ENCODE data around the gene CUBN. TPM values are rescaled to one million over a fixed set of nuclear protein-coding genes. Genes with fewer than 3 reads are reported as not detected.
A peak's percentile ranks its signal among the peaks of the same experiment; 100 is the strongest.

CUBN gene
- total and polyA plus RNA-seq, 9 of the 15 experiments (the other 6 are each of a cell fraction or from before 2014, with no cell fraction given), result 0.04 to 0.33 (median 0.09) TPM

DNA sequence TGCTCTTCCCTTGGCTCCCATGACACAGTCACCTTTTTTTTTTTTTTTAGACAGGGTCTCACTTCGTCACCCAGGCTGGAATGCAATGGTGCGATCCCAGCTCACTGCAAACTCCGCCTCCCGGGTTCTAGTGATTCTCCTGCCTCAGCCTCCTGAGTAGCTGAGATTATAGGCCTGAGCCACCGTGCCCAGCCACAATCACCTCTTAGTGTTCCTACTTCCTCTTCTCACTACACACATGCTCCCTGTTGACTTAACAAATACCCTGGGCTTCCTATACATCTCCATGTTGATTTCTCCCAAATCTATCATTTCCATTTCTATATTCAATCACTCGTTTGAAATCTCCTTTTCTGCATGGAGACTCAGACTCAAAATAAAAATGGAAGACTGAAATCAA lies 91.7 kb downstream of the CUBN start:
- WGBS (ENCODE audit: insufficient coverage, low coverage, missing lambda C conversion rate), result 37% methylated on average over 6 of the region's 6 CpGs
- Histone ChIP-seq H3K4me1 (replicated peaks in 1 of 2; ENCODE audit: control insufficient read depth in 2 of 2, insufficient read depth in 2 of 2, low read length in 2 of 2) (no peaks in the 10 kb centered on the region), H3K4me2 (ENCODE audit: insufficient read depth, low read length) (no peak overlapping the region), H3K27me3 (ENCODE audit: control insufficient read depth in 2 of 2, insufficient read depth in 2 of 2, low read length in 2 of 2) (no peaks in the 10 kb centered on the region), H3K36me3 (ENCODE audit: control insufficient read depth, insufficient read depth, low read length) (no peaks in the 10 kb centered on the region), H3K27ac (ENCODE audit: extremely low read depth, low read depth, low read length) (no peak overlapping the region), H3K79me2 (ENCODE audit: control insufficient read depth, insufficient read depth, low read length) (no peaks in the 10 kb centered on the region), H4K20me1 (replicated peaks; ENCODE audit: control insufficient read depth, insufficient read depth, low read length) (no peaks in the 10 kb centered on the region), H3K4me3 (no peak overlapping the region), H3K9me3 (replicated peaks; ENCODE audit: control insufficient read depth, insufficient read depth, low read depth, low read length) (no peaks in the 10 kb centered on the region), H2AFZ (ENCODE audit: low read depth, low read length) (peak overlapping the region; percentile 63), H3K9me1 (ENCODE audit: control insufficient read depth, insufficient read depth, low read length) (no peaks in the 10 kb centered on the region), H3K9ac (ENCODE audit: insufficient read depth in 1 of 2, low read depth in 2 of 2, low read length in 2 of 2) (no peak overlapping the region)
- peak; percentile 61 for ATAC-seq
- no peak for TF ChIP-seq PTRF (tag; IDR thresholded peaks at IDR 0.05)
- peak; percentile 34; the same call in 1 of the 2 replicates for TF ChIP-seq SPI1 (IDR thresholded peaks at IDR 0.05; ENCODE audit: borderline replicate concordance, low read depth, low read length)
- TF ChIP-seq NUFIP1 (IDR thresholded peaks at IDR 0.05; ENCODE audit: partially characterized antibody), result no peak
- no peak for TF ChIP-seq POU5F1 (IDR thresholded peaks at IDR 0.05; ENCODE audit: borderline replicate concordance, low read depth, low read length, partially characterized antibody)
- TF ChIP-seq, protein P1, sequence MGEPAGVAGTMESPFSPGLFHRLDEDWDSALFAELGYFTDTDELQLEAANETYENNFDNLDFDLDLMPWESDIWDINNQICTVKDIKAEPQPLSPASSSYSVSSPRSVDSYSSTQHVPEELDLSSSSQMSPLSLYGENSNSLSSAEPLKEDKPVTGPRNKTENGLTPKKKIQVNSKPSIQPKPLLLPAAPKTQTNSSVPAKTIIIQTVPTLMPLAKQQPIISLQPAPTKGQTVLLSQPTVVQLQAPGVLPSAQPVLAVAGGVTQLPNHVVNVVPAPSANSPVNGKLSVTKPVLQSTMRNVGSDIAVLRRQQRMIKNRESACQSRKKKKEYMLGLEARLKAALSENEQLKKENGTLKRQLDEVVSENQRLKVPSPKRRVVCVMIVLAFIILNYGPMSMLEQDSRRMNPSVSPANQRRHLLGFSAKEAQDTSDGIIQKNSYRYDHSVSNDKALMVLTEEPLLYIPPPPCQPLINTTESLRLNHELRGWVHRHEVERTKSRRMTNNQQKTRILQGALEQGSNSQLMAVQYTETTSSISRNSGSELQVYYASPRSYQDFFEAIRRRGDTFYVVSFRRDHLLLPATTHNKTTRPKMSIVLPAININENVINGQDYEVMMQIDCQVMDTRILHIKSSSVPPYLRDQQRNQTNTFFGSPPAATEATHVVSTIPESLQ (CRISPR knock-in tag; IDR thresholded peaks at IDR 0.05), result no peak
- no peak for TF ChIP-seq HMG20B (CRISPR knock-in tag; IDR thresholded peaks at IDR 0.05)
- no peak for TF ChIP-seq SMC3 (conservative IDR thresholded peaks at IDR 0.05; ENCODE audit: insufficient read depth, low read depth, low read length)
- TF ChIP-seq FOXA3 (CRISPR knock-in tag; conservative IDR thresholded peaks at IDR 0.05 in 1 of 2, IDR thresholded peaks at IDR 0.05 in 1 of 2), result peak in 1 of 2 experiments; percentile 54; a peak in 2 of 4 replicates
- ChIA-PET POLR2A (interaction anchor here (1.6 kb wide), 1 partner anchor 27 kb away, joined by 3 read pairs; no protein-coding TSS in a partner anchor), CTCF (ENCODE audit: low intra/inter-chr PET ratio) (no interaction called here)
- in situ Hi-C loops (cut with MboI) (no loop called here), intact Hi-C loops (cut with micrococcal nuclease) (no loop called here)
- no TSS peak for BruUV-seq (replicated peaks)
- FAIRE-seq, result no peak
- DNase-seq (ENCODE audit: extremely low read depth in 1 of 4, low spot score in 3 of 4), result peak in 1 of 4 experiments; percentile 21

Measured in K562 (cell line).